Esophagus squamous epithelium (tissue), 5 donors: Measurements from ENCODE around the gene ZNF808. TPM values are rescaled to one million over a fixed set of nuclear protein-coding genes. Genes with fewer than 3 reads are reported as not detected.
A peak's percentile ranks its signal among the peaks of the same experiment; 100 is the strongest.
"Not testable (repeated sequence)": the region's sequence is repeated elsewhere in the genome, so short reads cannot be mapped to it uniquely, and the experiment has no call there.

ENCODE experiments used
- DNase-seq: peaks from one replicate; lab custom pipeline; 2025; lab: John Stamatoyannopoulos, UW
- H3K27ac ChIP-seq, 4 donors: fragments of 200-600 bp; sonication (generic); one replicate each; pipeline ENCODE4 v1.5.1; 2016 to 2019; ENCODE audit warnings: mild to moderate bottlenecking in 1 of 4
- H3K27me3 ChIP-seq, 4 donors: fragments of 200-600 bp; sonication (generic); 1 replicate in 3 of 4; 2 replicates in 1 of 4; pipeline versions ENCODE4 v1.5.1 to v1.6.0; 2017 to 2021; ENCODE audit warnings: antibody characterized with exemption in 1 of 4
- H3K36me3 ChIP-seq, 3 donors: fragments of 200-600 bp; sonication (generic); one replicate each; pipeline ENCODE4 v1.5.1; 2016 to 2019
- H3K4me1 ChIP-seq, 3 donors: fragments of 200-600 bp; sonication (generic); one replicate each; pipeline ENCODE4 v1.5.1; 2017 to 2019
- H3K4me3 ChIP-seq, 4 donors: fragments of 200-600 bp; sonication (generic); 1 replicate in 3 of 4; 2 replicates in 1 of 4; pipeline ENCODE4 v1.5.1; 2016 to 2019; ENCODE audit warnings: mild to moderate bottlenecking in 2 of 4, moderate library complexity in 1 of 4
- H3K9me3 ChIP-seq, 3 donors: fragments of 200-600 bp; sonication (generic); one replicate each; pipeline ENCODE4 v1.5.1; 2016 to 2019
- CTCF ChIP-seq, 6 experiments: fragments of 450-650 bp in 4 of 6; fragments of 200-600 bp in 2 of 6; sonication (generic) in 2 of 6; IDR thresholded peaks; one replicate each; pipeline ENCODE4 v1.5.1; 2016 to 2019; ENCODE audit warnings: antibody characterized with exemption in 6 of 6, mild to moderate bottlenecking in 4 of 6, moderate library complexity in 4 of 6
- POLR2A ChIP-seq, 4 donors: fragments of 450-650 bp; IDR thresholded peaks; one replicate each; pipeline ENCODE4 v1.6.1; 2017; ENCODE audit warnings: antibody characterized with exemption in 4 of 4, mild to moderate bottlenecking in 4 of 4, moderate library complexity in 3 of 4
- WGBS, 2 donors: methylation state at CpG; one replicate each; pipeline ENCODE4 v1.1.5; 2018; 5-methylcytosine and 5-hydroxymethylcytosine counted together
- intact Hi-C: fragments of 100-400 bp; cut with DNase I; formaldehyde crosslinking; loops from one replicate; pipeline ENCODE4 v1.15.0; 2022
- total RNA-seq, 4 donors: library from RNA; depleted of rRNA; stranded (reverse); fragments of >200 nt; gene quantifications; one replicate each; pipeline ENCODE4 v1.1.0, GENCODE V29; 2016
- donor health status: DM: yes; HTN: yes; CAD: no.

Gene ZNF808
- total RNA-seq, 4 donors from 2014 or later = 6.7 to 17.0 (median 7.6) TPM

- no peak for DNase-seq
- TF ChIP-seq POLR2A (IDR thresholded peaks at IDR 0.05) (no peak), CTCF (IDR thresholded peaks at IDR 0.05) (no peak)
- Histone ChIP-seq H3K9me3 (peaks cover 0 to 62% (median 0%) of the 10 kb centered on the region in 3 donors), H3K4me1 (peaks cover 0 to 8% (median 0%) of the 10 kb centered on the region in 3 donors), H3K36me3 (peaks cover 6 to 71% (median 8%) of the 10 kb centered on the region in 3 donors), H3K27me3 (no peaks in the 10 kb centered on the region), H3K4me3 (no peak overlapping the region), H3K27ac (no peak overlapping the region)
- WGBS, 2 donors = 86 to 93% methylated on average over 5 of the region's 5 CpGs
- intact Hi-C loops = no loop called here
Measured at GRCh38 chr19:52541608-52542007, 14.1 kb downstream of the ZNF808 start.

- H3K27me3 ChIP-seq, intact Hi-C loops, H3K4me1 ChIP-seq, H3K27ac ChIP-seq, DNase-seq, H3K4me3 ChIP-seq: not testable (repeated sequence)
- Histone ChIP-seq H3K9me3 (peaks cover 0 to 71% (median 0%) of the 10 kb centered on the region in 3 donors), H3K36me3 (peaks cover 6 to 81% (median 8%) of the 10 kb centered on the region in 3 donors)
- WGBS, 2 donors = 67 to 90% methylated on average over 5 to 6 of the region's 6 CpGs
Measured at GRCh38 chr19:52542541-52542940, 15.1 kb downstream of the ZNF808 start.

- 55 to 78% methylated on average over 4 to 5 of the region's 8 CpGs for WGBS, 2 donors
- no peak overlapping the region for H3K27ac ChIP-seq
- H3K36me3 ChIP-seq = peaks cover 6 to 87% (median 8%) of the 10 kb centered on the region in 3 donors
- no peak for DNase-seq
- intact Hi-C loops = no loop called here
- TF ChIP-seq POLR2A (IDR thresholded peaks at IDR 0.05) (no peak), CTCF (IDR thresholded peaks at IDR 0.05) (no peak)
- no peaks in the 10 kb centered on the region for H3K27me3 ChIP-seq
- H3K9me3 ChIP-seq = peaks cover 0 to 77% (median 0%) of the 10 kb centered on the region in 3 donors
- H3K4me1 ChIP-seq = no peaks in the 10 kb centered on the region
- no peak overlapping the region for H3K4me3 ChIP-seq
Measured at GRCh38 chr19:52542984-52543664, 15.7 kb downstream of the ZNF808 start.

- Histone ChIP-seq H3K9me3 (peaks cover 0 to 100% (median 89%) of the 10 kb centered on the region in 3 donors), H3K27ac (no peak overlapping the region), H3K27me3 (no peaks in the 10 kb centered on the region), H3K4me1 (no peaks in the 10 kb centered on the region), H3K36me3 (peaks cover 6 to 98% (median 15%) of the 10 kb centered on the region in 3 donors), H3K4me3 (peak overlapping the region in 1 of 4 donors; percentile 8)
- no peak for DNase-seq
- TF ChIP-seq CTCF (IDR thresholded peaks at IDR 0.05) (no peak), POLR2A (IDR thresholded peaks at IDR 0.05) (no peak)
- WGBS, 2 donors = 96 to 98% methylated on average over 15 of the region's 15 CpGs
- intact Hi-C loops = no loop called here
Measured at GRCh38 chr19:52554216-52554971, 26.9 kb downstream of the ZNF808 start.

GRCh38 chr19:52557231-52557995 lies 29.9 kb downstream of the ZNF808 start:
- Histone ChIP-seq H3K27ac (no peak overlapping the region), H3K27me3 (no peaks in the 10 kb centered on the region), H3K9me3 (peaks cover 0 to 99% (median 84%) of the 10 kb centered on the region in 3 donors), H3K4me1 (no peaks in the 10 kb centered on the region), H3K36me3 (peaks cover 0 to 97% (median 15%) of the 10 kb centered on the region in 3 donors), H3K4me3 (no peak overlapping the region)
- intact Hi-C loops = no loop called here
- no peak for DNase-seq
- no peak for TF ChIP-seq CTCF (IDR thresholded peaks at IDR 0.05)
- no peak for TF ChIP-seq POLR2A (IDR thresholded peaks at IDR 0.05)
- 94 to 97% methylated on average over 14 to 15 of the region's 16 CpGs for WGBS, 2 donors

GRCh38 chr19:52558732-52559445 lies 31.4 kb downstream of the ZNF808 start:
- peaks cover 0 to 97% (median 12%) of the 10 kb centered on the region in 3 donors for H3K36me3 ChIP-seq
- intact Hi-C loops, DNase-seq, H3K27me3 ChIP-seq, H3K4me1 ChIP-seq, H3K27ac ChIP-seq, H3K4me3 ChIP-seq: not testable (repeated sequence)
- WGBS, 2 donors = 72 to 73% methylated on average over 5 of the region's 5 CpGs
- peaks cover 0 to 99% (median 84%) of the 10 kb centered on the region in 3 donors for H3K9me3 ChIP-seq

GRCh38 chr19:52561611-52562010 lies 34.1 kb downstream of the ZNF808 start:
- H3K27ac ChIP-seq, intact Hi-C loops, H3K4me1 ChIP-seq, DNase-seq, H3K4me3 ChIP-seq, H3K27me3 ChIP-seq: not testable (repeated sequence)
- Histone ChIP-seq H3K36me3 (peaks cover 0 to 83% (median 0%) of the 10 kb centered on the region in 3 donors), H3K9me3 (peaks cover 0 to 98% (median 71%) of the 10 kb centered on the region in 3 donors)
- 80 to 98% methylated on average over 3 to 8 of the region's 8 CpGs for WGBS, 2 donors
